Smooth muscle cell (in vitro differentiated cells): ENCODE results near the gene SPPL2A. TPM values are rescaled to one million over a fixed set of nuclear protein-coding genes. Genes with fewer than 3 reads are reported as not detected.

Experiments
- DNase-seq: peaks from one replicate; lab custom pipeline; 2025; ENCODE audit not compliant: unreplicated experiment; lab: John Stamatoyannopoulos, UW
- H2AFZ ChIP-seq: fragments of 200-600 bp; sonication (generic); 2 replicates; pipeline ENCODE4 v1.6.0; 2016; ENCODE audit warnings: antibody characterized with exemption, low read depth, mild to moderate bottlenecking
- H3F3A ChIP-seq: fragments of 200-600 bp; sonication (generic); 2 replicates; pipeline ENCODE4 v1.6.0; 2017; ENCODE audit warnings: antibody characterized with exemption, low read depth
- H3K27ac ChIP-seq: fragments of 200-600 bp; sonication (generic); 2 replicates; pipeline ENCODE4 v1.5.1; 2016; ENCODE audit warnings: low read depth, mild to moderate bottlenecking
- H3K27me3 ChIP-seq: fragments of 200-600 bp; sonication (generic); 2 replicates; pipeline ENCODE4 v1.6.1; 2016; ENCODE audit warnings: low read depth, mild to moderate bottlenecking
- H3K36me3 ChIP-seq: fragments of 200-600 bp; sonication (generic); 2 replicates; pipeline ENCODE4 v1.5.1; 2016; ENCODE audit warnings: low read depth
- H3K4me1 ChIP-seq: fragments of 200-600 bp; sonication (generic); 2 replicates; pipeline ENCODE4 v1.5.1; 2016; ENCODE audit warnings: low read depth
- H3K4me2 ChIP-seq: fragments of 200-600 bp; sonication (generic); 2 replicates; pipeline ENCODE4 v1.6.0; 2016; ENCODE audit warnings: mild to moderate bottlenecking
- H3K4me3 ChIP-seq: fragments of 200-600 bp; sonication (generic); 2 replicates; pipeline ENCODE4 v1.5.1; 2016; ENCODE audit warnings: mild to moderate bottlenecking
- H3K79me2 ChIP-seq: fragments of 200-600 bp; sonication (generic); 2 replicates; pipeline ENCODE4 v1.6.0; 2016; ENCODE audit warnings: low read depth, mild to moderate bottlenecking
- H3K9ac ChIP-seq: fragments of 200-600 bp; sonication (generic); 2 replicates; pipeline ENCODE4 v1.6.0; 2016; ENCODE audit warnings: low read depth
- H3K9me3 ChIP-seq: fragments of 200-600 bp; sonication (generic); replicated peaks from 2 replicates; pipeline ENCODE4 v1.5.1; 2016; ENCODE audit warnings: low read depth
- H4K20me1 ChIP-seq: fragments of 200-600 bp; sonication (generic); 2 replicates; pipeline ENCODE4 v1.6.0; 2016; ENCODE audit warnings: low read depth
- CTCF ChIP-seq: fragments of 200-600 bp; sonication (generic); IDR thresholded peaks from 2 replicates; pipeline ENCODE4 v1.5.1; 2017; ENCODE audit warnings: borderline replicate concordance, mild to moderate bottlenecking, antibody characterized with exemption; ENCODE audit not compliant: insufficient read depth, poor library complexity, severe bottlenecking
- WGBS: methylation state at CpG from one replicate; pipeline ENCODE4 v1.1.7; 2016; ENCODE audit warnings: low lambda C conversion rate; 5-methylcytosine and 5-hydroxymethylcytosine counted together
- polyA plus RNA-seq: library from polyadenylated mRNA; unstranded; fragments of >200 nt; fragmentation: Nextera tagmentation; extraction: Ambion mirVana; gene quantifications from 2 replicates; pipeline ENCODE4 v1.2.1, GENCODE V29; 2016
- total RNA-seq: library from RNA; depleted of rRNA; stranded (reverse); fragments of >200 nt; gene quantifications from 2 replicates; pipeline ENCODE4 v1.2.3, GENCODE V29; 2014

The SPPL2A gene
- total and polyA plus RNA-seq, 2 experiments from 2014 or later, result 62.2 to 265 TPM

GRCh38 chr15:50740955-50741354 lies 24.6 kb downstream of the SPPL2A start:
- H3K4me1 ChIP-seq, result no peaks in the 10 kb centered on the region
- no peak overlapping the region for H3K27ac ChIP-seq
- H3K9me3 ChIP-seq, result no peaks in the 10 kb centered on the region
- TF ChIP-seq CTCF, result no peak
- WGBS, result 92% methylated on average over 3 of the region's 3 CpGs
- no peaks in the 10 kb centered on the region for H3K27me3 ChIP-seq
- no peak overlapping the region for H3K4me3 ChIP-seq
- no peaks in the 10 kb centered on the region for H4K20me1 ChIP-seq
- no peaks in the 10 kb centered on the region for H3K79me2 ChIP-seq
- H3F3A ChIP-seq, result no peaks in the 10 kb centered on the region
- peaks cover 6% of the 10 kb centered on the region for H3K36me3 ChIP-seq
- no peak overlapping the region for H3K9ac ChIP-seq
- no peak overlapping the region for H2AFZ ChIP-seq
- H3K4me2 ChIP-seq, result no peak overlapping the region
- DNase-seq, result no peak

- no peaks in the 10 kb centered on the region for H3K27me3 ChIP-seq
- no peak overlapping the region for H3K27ac ChIP-seq
- no peaks in the 10 kb centered on the region for H4K20me1 ChIP-seq
- no peaks in the 10 kb centered on the region for H3F3A ChIP-seq
- no peaks in the 10 kb centered on the region for H3K9me3 ChIP-seq
- peaks cover 19% of the 10 kb centered on the region for H3K36me3 ChIP-seq
- no peak for TF ChIP-seq CTCF
- H3K4me1 ChIP-seq, result no peaks in the 10 kb centered on the region
- 88% methylated on average over 8 of the region's 8 CpGs for WGBS
- no peak overlapping the region for H2AFZ ChIP-seq
- H3K79me2 ChIP-seq, result no peaks in the 10 kb centered on the region
- no peak for DNase-seq
- no peak overlapping the region for H3K9ac ChIP-seq
- H3K4me3 ChIP-seq, result no peak overlapping the region
- H3K4me2 ChIP-seq, result no peak overlapping the region
These were observed 28.7 kb downstream of the SPPL2A start for GRCh38 chr15:50736823-50737222.

- H3K27me3 ChIP-seq, result no peaks in the 10 kb centered on the region
- H3K27ac ChIP-seq, result no peak overlapping the region
- H3K4me2 ChIP-seq, result no peak overlapping the region
- H3K36me3 ChIP-seq, result peaks cover 19% of the 10 kb centered on the region
- H3F3A ChIP-seq, result no peaks in the 10 kb centered on the region
- WGBS, result 85% methylated on average over 4 of the region's 4 CpGs
- H3K9ac ChIP-seq, result no peak overlapping the region
- no peak for TF ChIP-seq CTCF
- H4K20me1 ChIP-seq, result no peaks in the 10 kb centered on the region
- no peaks in the 10 kb centered on the region for H3K9me3 ChIP-seq
- DNase-seq, result no peak
- H3K4me3 ChIP-seq, result no peak overlapping the region
- H3K4me1 ChIP-seq, result no peaks in the 10 kb centered on the region
- H2AFZ ChIP-seq, result no peak overlapping the region
- no peaks in the 10 kb centered on the region for H3K79me2 ChIP-seq
These were observed 30.4 kb downstream of the SPPL2A start for GRCh38 chr15:50735156-50735555.

- Histone ChIP-seq H3K9ac (no peak overlapping the region), H3K4me3 (no peak overlapping the region), H3K4me2 (no peak overlapping the region), H3K79me2 (no peaks in the 10 kb centered on the region), H3K4me1 (no peaks in the 10 kb centered on the region), H3F3A (no peaks in the 10 kb centered on the region), H2AFZ (no peak overlapping the region), H3K9me3 (no peaks in the 10 kb centered on the region), H3K27me3 (no peaks in the 10 kb centered on the region), H3K27ac (no peak overlapping the region), H4K20me1 (no peaks in the 10 kb centered on the region), H3K36me3 (peaks cover 8% of the 10 kb centered on the region)
- TF ChIP-seq CTCF, result no peak
- WGBS, result 100% methylated on average over 1 of the region's 1 CpG
- no peak for DNase-seq
These were observed 39.2 kb downstream of the SPPL2A start for GRCh38 chr15:50726315-50726714.
